Keratinocyte (primary cell): ENCODE measurements around the gene SMIM14.

Experiments
- CTCF ChIP-seq, 3 experiments: IDR thresholded peaks in 1 of 3; conservative IDR thresholded peaks in 1 of 3; optimal IDR thresholded peaks in 1 of 3; 2 replicates in 2 of 3; 3 replicates in 1 of 3; pipeline versions ENCODE3 to v1.5.1; 2011; ENCODE audit warnings: low read length in 3 of 3, mild to moderate bottlenecking in 3 of 3, moderate library complexity in 2 of 3, control low read depth in 1 of 3, inconsistent platforms in 1 of 3; ENCODE audit not compliant: insufficient read depth in 2 of 3; ENCODE audit errors: extremely low read depth in 1 of 3
- EZH2 ChIP-seq: IDR thresholded peaks from one replicate; pipeline ENCODE4 v1.6.1; 2012; ENCODE audit warnings: inconsistent platforms, mild to moderate bottlenecking, low read length, moderate library complexity

DNA sequence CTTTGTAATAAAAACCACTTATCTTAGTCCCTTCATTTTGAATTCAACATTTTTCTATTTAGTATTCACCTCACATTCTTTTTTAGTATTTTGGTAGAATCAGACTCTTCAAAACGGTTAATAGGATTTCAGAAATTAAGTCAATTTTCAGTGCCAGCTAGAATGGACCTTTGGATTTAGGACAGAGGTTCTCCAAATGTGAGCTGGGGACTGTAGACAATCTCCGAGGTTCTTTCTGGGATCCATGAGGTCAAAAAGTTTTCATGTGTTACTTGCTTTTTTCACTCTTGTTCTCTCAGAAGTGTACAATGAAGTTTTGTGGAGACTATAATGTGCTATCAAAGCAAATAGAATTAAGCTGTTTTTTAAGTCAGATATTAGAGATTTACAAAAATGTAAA, 109.1 kb downstream of the SMIM14 start:
- TF ChIP-seq CTCF (optimal IDR thresholded peaks at IDR 0.05 in 1 of 3, IDR thresholded peaks at IDR 0.05 in 1 of 3, conservative IDR thresholded peaks at IDR 0.05 in 1 of 3; ENCODE audit: extremely low read depth in 1 of 3, insufficient read depth in 2 of 3, low read length in 3 of 3) (no peak), EZH2 (no peak)
